ENCODE data around the gene ST6GALNAC5.

The ST6GALNAC5 gene

GRCh38 chr1:76865696-76866286 lies 1.5 kb upstream of the ST6GALNAC5 start:
- no peak for TF ChIP-seq CTCF (IDR thresholded peaks at IDR 0.05)
- TF ChIP-seq ZFX (IDR thresholded peaks at IDR 0.05; ENCODE audit: borderline replicate concordance) = no peak

DNA sequence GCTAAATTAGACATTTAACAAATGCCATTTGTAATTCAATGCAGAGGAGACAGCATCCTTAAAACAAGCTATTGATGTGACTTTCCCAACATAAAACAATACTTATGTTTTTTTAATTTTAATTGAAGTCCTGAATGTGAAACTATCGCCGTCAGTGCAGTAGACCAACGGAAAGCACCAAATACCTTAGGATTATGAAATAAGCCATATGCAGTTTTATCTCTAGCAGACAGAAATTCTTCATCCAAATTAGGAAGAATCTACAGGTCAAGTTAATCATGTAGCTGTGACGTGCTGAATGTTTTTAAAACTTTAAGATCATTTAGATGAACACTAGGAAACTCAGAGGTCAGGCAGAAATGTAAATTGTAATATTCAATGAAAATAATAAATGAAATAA lies 714 bp upstream of the ST6GALNAC5 start:
- TF ChIP-seq ZFX (IDR thresholded peaks at IDR 0.05; ENCODE audit: borderline replicate concordance) = no peak
- no peak for TF ChIP-seq CTCF (IDR thresholded peaks at IDR 0.05)

More at GRCh38 chr1:76865696-76866286, 1.5 kb upstream of the ST6GALNAC5 start:
- no peak overlapping the region for H3K27ac ChIP-seq

DNA sequence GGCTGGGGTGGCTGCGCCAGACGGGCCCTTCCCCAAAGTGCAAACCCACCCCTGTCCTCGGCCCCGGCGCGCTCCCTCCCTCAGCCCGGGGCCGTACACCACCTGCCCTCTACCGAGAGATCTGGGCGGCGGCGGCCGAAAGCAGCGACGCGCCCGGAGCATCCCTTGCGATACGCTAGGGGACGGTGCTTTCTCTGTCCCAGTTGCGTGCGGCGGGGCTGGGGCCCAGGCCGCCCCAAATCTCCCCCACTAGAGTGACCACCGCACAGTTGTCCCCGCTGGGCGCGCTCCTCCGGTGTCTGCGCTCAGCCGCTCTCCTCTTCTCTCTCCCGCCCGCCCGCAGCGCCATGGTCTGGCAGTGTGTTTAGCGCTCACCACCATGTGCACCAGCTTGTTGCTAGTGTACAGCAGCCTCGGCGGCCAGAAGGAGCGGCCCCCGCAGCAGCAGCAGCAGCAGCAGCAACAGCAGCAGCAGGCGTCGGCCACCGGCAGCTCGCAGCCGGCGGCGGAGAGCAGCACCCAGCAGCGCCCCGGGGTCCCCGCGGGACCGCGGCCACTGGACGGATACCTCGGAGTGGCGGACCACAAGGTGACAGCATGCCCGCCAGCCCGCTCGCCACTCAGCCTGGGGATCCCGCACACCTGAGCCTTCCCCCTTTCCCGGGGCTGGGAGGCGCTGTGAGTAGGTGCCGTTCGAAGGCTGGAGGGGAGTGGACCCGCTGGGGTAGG lies 1.0 kb downstream of the ST6GALNAC5 start:
- H3K27ac ChIP-seq = peak overlapping the region; percentile 54
- TF ChIP-seq CTCF (IDR thresholded peaks at IDR 0.05) = peak; percentile 78
- TF ChIP-seq ZFX (IDR thresholded peaks at IDR 0.05; ENCODE audit: borderline replicate concordance) = no peak

More for the DNA sequence above, 714 bp upstream of the ST6GALNAC5 start:
- no peak overlapping the region for H3K27ac ChIP-seq

DNA sequence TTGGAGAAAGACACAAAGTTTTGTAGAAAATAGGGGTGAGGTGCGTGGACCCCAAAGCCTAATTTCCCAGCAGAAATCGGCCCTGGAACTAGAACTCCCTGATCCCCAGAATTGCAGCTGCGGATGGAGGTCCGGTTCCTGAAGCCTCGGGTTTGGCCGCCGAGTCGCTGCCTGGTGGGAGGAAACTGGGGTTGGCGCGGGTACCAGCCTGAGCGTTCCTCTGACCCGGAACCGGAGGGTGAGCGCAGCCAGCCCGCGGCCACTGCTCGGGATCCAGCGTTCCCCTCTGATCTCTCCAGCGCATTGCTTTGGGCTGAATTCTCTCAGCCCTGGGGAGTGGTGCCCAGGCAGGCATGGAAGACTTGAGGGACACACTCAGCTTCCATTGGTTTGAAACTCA lies 1.6 kb downstream of the ST6GALNAC5 start:
- no peak overlapping the region for H3K27ac ChIP-seq
- TF ChIP-seq CTCF (IDR thresholded peaks at IDR 0.05) = no peak
- TF ChIP-seq ZFX (IDR thresholded peaks at IDR 0.05; ENCODE audit: borderline replicate concordance) = no peak

- no peak overlapping the region for H3K27ac ChIP-seq
- TF ChIP-seq ZFX (IDR thresholded peaks at IDR 0.05; ENCODE audit: borderline replicate concordance) (no peak), CTCF (IDR thresholded peaks at IDR 0.05) (no peak)
Observed at GRCh38 chr1:76870037-76870436, 2.8 kb downstream of the ST6GALNAC5 start.

- TF ChIP-seq CTCF (IDR thresholded peaks at IDR 0.05) (no peak), ZFX (IDR thresholded peaks at IDR 0.05; ENCODE audit: borderline replicate concordance) (no peak)
- H3K27ac ChIP-seq = no peak overlapping the region
Observed at GRCh38 chr1:76871355-76871974, 4.2 kb downstream of the ST6GALNAC5 start.

GRCh38 chr1:76872944-76873343 lies 5.7 kb downstream of the ST6GALNAC5 start:
- no peak overlapping the region for H3K27ac ChIP-seq
- TF ChIP-seq ZFX (IDR thresholded peaks at IDR 0.05; ENCODE audit: borderline replicate concordance) = no peak
- TF ChIP-seq CTCF (IDR thresholded peaks at IDR 0.05) = no peak
